HG02840 (cell line): Measurements from ENCODE around the gene RPAP2.
A peak's percentile ranks its signal among the peaks of the same experiment; 100 is the strongest.
"Not testable (repeated sequence)": the region's sequence is repeated elsewhere in the genome, so short reads cannot be mapped to it uniquely, and the experiment has no call there.

ENCODE experiments used
- ATAC-seq: cut with Tn5 transposase; IDR thresholded peaks from one replicate; pipeline ENCODE4 v1.9.1; 2021; ENCODE audit warnings: mild to moderate bottlenecking, moderate library complexity, moderate number of reproducible peaks; ENCODE audit not compliant: unreplicated experiment, low FRiP score

RPAP2 gene

DNA sequence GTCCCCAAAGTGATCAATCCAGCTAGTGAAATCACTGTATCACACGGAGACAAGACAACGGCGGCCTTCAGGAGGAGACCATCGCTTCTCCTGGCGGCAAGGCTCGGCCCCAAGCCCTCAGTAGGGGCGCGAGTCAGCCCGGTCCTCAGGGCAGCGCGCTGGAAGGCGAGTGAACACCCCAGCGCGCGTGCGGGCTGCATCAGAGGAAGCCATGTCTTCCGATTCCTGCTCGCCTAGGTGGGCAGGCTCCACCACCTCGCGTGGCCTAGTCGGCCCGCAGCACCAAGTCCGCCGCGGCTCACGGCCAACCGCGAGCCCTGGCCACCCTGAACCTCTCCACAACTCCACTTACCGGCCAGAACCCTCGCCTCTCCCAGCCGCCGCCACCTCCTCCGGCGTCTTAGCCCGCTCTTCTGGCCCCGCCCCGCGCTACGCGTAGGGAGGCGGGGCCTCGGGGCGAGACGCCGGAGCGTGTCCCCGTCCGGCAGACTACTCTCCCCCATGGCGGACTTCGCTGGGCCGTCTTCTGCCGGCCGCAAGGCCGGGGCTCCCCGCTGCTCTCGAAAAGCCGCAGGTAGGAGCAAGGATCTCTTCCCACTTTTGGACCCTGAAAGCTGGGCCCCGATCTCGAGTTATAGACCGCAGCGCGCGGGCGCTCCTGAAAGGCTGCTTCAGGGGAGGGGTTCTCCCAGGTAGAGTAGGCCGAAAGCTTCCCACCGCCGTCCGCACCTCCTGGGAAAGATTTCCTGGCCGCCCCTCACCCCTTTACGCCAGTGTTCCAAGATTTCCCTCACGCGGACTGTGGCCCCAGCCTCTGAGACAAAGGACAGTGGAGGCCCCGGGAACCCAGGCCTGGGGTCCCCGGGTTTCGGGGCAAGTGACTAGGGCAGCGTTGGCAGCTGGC is at the start of gene RPAP2, which contains the start of gene GLMN:
Gene RPAP2 (plus strand): TSS at position 487 of the 904 bp plus-strand sequence. CDS start 15 bp downstream, at position 502.
Gene GLMN (minus strand): TSS at position 415 of the 904 bp plus-strand sequence. CDS start 988 bp downstream, outside the sequence.
- ATAC-seq, result peak; percentile 97

DNA sequence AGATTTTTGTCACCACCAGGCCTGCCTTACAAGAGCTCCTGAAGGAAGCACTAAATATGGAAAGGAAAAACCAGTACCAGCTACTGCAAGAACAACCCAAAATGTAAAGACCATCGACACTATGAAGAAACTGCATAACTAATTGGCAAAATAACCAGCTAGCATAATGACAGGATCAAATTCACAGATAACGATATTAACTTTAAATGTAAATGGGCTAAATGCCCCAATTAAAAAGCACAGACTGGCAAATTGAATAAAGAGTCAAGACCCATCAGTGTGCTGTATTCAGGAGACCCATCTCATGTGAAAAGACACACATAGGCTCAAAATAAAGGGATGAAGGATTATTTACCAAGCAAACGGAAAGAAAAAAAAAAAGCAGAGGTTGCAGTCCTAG is 44.1 kb upstream of the RPAP2 start:
- not testable (repeated sequence) for ATAC-seq

DNA sequence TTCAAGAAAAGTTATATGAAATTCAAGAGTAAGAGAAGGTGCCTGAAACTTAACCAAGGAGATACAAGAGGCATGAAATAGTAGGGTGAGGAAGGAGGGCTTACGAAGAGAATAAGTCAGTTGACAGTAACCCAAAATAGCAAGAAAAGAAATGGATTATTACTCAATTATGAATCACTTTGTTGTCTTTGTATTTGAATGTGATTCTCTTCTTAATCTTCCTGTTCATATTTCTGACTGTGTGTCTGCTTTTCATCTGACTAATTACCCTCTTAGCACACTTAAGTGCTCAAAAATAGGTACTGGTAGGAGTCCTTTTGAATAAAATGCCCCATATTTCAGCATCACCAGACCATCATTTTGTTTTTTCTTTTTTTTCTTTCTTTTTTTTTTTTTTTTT is 39.5 kb upstream of the RPAP2 start:
- no peak for ATAC-seq

DNA sequence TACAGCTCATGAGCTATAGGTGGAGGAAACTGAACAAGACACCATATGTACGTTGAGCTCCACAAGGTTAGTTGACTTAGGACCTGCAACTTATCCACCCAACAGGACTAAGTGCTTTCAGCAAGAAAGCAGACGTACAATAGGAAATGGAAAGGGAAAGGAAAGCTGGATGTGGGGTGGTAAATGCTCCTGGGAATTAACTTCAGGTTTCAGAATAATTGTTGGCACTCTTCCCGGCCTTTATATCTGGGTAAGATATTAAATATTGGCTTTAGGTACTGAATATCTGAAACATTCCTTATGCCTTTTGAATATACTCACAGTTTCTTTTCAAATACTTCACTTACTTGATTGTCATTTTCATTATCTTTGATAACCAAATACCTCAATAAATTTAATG is 36.3 kb upstream of the RPAP2 start:
- no peak for ATAC-seq

DNA sequence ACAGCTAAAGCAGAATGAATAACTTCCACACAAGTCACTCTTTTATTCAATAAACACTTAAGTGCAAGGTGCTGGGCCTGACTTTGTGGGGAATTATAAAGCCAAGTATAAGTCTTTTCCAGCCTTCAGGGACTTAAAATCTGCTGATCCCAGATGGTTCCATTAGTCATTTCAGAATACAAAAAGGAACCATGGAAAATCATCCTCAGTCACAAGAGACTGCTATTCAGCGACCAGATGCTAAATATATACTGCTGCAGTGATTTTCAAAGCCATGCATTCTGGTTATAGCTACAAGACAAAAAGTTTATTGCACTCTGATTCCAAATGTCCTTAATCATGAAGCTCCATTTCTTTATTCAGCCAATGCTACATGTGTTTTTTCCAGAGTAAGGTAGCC is 25.8 kb upstream of the RPAP2 start:
- ATAC-seq, result no peak

DNA sequence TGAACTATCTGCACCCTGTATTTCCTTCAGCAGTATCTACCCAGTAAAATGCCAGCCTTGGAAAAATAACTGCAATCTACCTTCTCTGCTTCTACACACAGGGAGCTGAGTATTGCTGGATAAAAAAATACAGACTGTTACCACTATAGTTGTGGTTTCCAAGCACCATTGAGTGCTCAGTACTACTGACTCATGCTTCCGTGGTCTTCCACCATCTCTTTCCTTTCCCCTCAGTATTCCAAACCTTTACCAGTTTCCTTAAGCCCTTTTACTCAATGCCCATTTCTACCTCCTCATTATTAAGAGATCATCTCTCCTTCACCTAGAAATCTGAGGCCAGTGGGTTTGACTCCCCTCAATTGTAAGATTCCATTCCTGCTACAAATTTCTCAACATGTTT is 23.9 kb upstream of the RPAP2 start:
- no peak for ATAC-seq

DNA sequence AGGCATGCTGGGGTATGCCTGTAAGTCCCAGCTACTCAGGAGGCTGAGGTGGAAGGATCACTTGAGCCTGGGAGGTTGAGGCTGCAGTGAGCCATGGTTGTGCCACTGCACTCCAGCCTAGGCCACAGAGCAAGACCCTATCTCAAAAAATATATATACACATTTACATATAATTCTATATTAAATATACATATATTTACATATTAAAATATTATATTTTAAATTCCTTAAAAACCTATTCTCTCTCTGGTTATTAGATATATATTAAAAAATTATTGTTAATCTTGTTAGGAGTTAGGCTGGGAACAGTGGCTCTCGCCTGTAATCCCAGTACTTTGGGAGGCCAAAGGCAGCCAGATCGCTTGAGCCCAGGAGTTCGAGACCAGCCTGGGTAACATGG is 22.8 kb upstream of the RPAP2 start:
- ATAC-seq, result no peak

DNA sequence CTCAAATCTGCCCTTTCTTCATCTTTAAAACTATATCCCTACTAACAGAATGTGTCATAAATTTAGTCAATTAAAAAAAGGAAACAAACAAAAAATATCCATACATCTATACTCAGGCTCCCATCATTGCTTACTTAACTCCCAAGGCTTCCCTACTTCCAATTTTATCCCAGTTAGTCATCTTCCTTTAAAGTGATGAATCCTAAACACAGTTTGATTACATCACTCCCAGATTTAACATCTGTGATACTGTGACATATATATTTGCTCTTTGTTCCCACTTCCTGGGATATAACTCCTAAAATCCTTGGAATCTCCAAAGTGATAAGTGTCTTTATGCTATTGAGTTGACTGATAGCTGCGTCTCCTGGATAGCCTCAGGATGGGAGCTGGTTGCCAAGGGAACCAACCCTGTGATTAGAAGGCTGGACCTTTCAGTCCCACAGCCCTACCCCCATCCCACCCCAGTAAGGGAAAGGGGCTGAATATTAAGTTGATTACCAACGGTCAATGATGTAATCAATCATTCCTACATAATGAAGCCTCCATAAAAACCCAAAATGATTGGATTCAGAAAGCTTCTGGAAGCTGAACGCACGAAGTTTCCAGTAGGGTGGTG is 21.6 kb upstream of the RPAP2 start:
- no peak for ATAC-seq

DNA sequence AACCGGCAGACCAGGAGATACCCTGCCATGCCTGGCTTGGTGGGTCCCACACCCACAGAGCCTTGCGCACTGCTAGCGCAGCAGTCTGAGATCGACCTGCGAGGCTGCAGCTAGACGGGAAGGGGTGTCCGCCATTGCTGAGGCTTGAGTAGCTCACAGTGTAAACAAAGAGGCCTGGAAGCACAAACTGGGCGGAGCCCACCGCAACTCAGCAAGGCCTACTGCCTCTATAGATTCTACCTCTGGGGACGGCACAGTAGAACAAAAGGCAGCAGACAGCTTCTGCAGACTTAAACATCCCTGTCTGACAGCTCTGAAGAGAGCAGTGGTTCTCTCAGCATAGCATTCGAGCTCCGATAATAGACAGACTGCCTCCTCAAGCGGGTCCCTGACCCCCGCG is 19.1 kb upstream of the RPAP2 start:
- not testable (repeated sequence) for ATAC-seq

DNA sequence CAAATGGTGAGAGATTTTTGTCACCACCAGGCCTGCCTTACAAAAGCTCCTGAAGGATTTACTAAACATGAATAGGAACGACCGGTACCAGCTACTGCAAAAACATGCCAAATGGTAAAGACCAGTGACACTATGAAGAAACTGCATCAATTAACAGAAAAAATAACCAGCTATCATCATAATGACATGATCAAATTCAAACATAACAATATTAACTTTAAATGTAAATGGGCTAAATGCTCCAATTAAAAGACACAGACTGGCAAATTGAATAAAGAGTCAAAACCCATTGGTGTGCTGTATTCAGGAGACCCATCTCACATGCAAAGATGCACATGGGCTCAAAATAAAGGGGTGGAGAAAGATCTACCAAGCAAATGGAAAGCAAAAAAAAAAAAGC is 17.4 kb upstream of the RPAP2 start:
- ATAC-seq, result not testable (repeated sequence)

DNA sequence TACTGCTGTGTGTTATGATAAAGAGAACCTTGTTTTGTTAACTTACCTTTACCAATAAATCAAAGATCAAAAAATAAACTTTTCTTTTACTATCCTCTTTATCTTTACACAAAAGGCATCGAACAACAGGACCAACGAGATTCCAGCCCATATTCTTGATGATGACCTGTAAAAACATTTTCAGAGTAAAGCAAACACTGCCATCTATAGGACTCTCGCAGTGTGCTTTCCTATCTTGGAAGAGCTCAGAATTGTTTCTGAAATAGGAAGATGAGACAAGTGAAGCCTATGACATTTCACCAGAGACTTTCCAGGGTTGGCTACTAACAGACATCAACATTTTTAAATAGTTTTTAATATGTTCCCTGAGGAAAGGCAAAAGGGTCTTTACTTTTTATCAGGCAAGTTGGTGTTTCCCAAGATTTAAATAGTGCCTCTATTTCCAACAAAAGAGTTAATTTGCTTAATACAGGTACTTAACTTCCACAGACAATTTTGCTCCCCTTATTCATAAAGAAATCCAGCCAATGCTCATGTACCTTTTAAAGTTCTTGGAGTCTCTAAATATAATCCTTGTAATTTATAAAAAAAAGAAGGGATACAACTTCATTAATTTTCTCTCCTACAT is 7.4 kb upstream of the RPAP2 start:
- no peak for ATAC-seq

DNA sequence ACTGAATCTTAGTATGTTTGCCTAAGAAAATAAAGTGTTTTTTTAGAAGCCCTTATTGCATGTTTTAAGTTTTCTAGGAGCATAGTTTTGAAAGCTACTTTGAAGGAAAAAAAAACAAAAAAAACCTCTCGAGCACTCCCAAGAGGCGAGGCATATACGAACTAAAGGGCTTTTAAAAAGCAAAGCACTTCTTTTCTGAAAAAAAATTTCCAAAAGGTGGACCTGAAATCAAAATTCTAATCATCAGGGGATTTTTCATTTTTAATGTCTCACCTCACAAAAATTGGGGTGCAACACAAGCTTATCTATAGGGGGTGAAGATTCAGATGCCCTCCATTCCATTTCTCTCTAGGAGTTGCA is 666 bp upstream of the RPAP2 start:
- peak; percentile 1 for ATAC-seq

DNA sequence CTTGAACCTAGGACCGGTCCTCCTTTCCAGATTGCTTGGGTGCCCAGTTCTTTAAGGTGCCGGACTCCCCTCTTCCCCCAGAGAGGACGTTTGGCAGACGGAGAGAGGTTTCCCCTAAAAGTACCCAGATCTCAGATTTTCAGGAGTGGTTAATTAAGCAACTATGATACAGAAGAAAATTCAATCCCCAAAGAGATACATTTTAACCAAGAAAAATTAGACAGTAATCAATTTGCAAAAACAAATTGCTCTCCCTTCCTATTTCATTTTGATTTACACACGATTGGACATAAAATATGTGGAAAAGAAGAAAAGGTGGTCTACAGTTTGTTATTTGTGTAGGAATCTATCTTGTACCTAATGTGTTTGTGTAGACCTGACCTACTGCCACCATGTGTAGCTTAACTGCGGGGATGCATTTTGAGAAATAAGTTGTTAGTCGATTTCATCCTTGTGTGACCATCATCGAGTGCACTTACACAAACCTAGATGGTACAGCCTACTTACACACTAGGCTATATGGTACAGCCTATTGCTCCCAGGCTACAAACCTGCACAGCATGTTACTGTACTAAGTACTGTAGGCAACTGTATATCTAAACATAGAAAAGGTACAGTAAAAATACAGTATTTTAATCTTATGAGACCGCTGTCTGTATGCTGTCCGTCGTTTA is 755 bp downstream of the RPAP2 start:
- ATAC-seq, result no peak

DNA sequence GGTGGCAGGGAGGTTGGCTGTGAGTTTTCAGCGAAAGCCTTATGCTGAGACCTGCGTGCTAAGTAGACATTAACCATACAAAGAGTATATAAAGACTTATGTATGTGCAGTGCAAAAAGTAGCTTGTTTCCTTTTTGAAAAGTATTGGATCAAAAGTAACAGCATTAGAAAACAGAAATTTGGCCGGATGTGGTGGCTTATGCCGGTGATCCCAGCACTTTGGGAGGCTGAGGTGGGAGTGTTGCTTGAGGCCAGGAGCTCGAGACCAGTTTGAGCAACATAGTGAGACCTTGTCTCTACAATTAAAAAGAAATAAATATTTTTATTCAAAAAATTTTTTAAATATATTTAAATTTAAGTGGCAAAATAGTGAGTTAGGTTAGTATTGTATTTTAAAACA is 2.2 kb downstream of the RPAP2 start:
- ATAC-seq, result no peak

DNA sequence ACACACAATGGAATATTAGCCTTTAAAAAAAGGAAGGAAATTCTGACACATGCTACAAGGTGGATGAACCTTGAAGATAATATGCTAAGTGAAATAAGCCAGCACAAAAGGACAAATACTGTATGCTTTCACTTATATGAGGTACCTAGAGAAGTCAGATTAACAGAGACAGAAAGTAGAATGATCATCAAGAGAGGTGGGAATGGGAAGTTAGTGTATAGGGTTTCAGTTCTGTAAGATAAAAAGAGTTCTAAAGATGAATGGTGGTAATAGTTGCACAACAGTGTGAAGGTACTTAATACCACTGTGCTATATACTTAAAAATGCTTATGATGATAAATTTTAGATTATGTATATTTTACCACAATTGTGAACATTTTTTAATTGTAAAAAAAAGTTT is 7.2 kb downstream of the RPAP2 start:
- no peak for ATAC-seq

DNA sequence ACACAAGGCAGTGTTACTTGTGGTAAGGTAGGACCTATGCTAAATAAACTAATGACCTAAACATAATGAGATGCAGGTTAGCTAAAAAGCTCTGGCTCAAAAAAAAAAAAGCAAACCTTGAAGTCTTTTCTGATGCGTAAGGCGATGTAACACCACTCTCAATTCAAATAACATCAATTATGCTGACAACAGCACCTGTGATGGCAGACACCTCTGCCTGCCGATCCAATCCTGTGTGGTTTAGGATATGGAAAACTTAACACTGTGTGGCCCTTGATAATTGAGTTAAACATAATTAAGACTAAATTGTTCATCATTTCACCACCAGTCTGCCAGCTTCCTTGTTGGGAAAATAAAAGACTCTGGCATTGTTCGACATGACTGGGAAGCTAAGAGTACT is 9.1 kb downstream of the RPAP2 start:
- ATAC-seq, result no peak

DNA sequence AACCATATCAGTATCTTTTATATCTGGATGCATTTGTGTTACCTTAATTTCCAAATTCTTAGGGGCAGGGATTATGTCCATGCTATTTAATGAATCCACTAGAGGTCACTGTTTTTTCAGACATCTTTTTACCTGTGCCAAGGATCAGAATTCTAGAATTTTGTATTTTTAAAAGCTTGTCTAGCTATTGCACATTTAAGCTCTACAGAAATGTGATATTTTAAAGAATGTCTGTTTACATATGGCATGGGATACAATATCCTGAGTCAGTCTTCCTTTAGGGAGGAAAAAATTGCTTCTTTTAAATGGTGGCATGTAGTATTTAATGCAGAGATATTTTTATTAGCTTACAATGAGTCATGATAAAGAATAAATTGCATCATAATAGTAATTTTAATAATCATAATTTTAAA is 11.3 kb downstream of the RPAP2 start:
- ATAC-seq, result no peak

DNA sequence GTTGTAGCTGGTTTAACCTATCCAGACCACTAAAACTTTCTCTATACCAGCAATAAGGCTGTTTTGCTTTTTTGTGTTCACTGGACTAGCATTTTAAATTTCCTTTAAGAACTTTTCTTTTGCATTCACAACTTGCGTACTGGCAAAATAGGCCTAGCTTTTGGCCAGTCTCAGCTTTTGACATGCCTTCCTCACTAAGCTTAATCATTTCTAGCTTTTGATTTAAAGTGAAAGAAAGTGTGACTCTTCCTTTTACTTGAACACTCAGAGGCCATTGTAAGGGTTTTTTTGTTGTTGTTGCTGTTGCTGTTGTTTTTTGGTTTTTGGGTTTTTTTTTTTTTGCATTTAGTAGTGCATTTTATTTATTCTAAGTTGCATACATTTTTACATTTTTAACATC is 15.2 kb downstream of the RPAP2 start:
- ATAC-seq, result no peak

DNA sequence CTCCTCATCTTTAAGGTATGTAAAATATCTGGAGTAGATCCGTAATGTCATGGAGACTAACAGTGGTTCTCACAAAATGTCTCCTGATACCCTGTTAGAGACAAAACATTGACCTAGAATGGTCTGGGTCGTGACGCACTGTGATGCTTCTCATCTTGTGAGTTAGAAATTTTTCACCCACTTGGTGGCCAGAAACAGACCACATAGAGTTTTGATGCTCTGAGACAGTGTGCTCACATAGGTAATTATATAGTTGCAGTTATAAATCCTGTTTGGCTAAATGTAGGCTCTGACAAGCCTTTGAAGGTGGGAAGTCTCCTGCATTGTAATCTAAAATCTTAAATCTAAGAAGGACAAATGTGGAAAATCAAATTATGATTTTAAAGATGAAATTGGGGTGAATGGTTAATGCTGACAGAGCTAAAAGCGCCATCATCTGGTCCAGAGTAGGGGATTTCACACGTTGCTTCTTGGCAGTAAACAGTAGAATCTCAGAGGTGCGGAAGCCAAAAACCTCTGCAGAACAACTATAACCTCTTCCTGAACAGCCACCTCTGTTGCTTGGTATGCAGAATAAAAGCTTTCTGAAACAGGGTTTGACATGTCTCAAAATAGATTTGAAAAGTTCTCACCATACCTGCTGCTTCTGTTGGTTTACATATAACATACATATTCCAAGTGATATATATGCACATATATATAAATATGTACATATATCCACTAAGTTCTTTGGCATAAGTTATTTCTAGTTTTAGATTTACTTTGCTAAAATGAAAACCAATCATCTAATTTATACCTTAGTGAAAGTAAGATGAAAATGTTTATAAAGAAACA is 17.1 kb downstream of the RPAP2 start:
- no peak for ATAC-seq
